Stimulated activated CD4-positive, alpha-beta T cell treated with anti-CD3 and anti-CD28 coated beads, Interleukin-2, amount 100 ng/mL, for 24 hours (primary cell): ENCODE measurements around the gene COPS8.

Experiments used
- DNase-seq, 2 donors: peaks; one replicate each; pipeline ENCODE4 v3.0.0-alpha.2; 2020

The COPS8 gene

DNA sequence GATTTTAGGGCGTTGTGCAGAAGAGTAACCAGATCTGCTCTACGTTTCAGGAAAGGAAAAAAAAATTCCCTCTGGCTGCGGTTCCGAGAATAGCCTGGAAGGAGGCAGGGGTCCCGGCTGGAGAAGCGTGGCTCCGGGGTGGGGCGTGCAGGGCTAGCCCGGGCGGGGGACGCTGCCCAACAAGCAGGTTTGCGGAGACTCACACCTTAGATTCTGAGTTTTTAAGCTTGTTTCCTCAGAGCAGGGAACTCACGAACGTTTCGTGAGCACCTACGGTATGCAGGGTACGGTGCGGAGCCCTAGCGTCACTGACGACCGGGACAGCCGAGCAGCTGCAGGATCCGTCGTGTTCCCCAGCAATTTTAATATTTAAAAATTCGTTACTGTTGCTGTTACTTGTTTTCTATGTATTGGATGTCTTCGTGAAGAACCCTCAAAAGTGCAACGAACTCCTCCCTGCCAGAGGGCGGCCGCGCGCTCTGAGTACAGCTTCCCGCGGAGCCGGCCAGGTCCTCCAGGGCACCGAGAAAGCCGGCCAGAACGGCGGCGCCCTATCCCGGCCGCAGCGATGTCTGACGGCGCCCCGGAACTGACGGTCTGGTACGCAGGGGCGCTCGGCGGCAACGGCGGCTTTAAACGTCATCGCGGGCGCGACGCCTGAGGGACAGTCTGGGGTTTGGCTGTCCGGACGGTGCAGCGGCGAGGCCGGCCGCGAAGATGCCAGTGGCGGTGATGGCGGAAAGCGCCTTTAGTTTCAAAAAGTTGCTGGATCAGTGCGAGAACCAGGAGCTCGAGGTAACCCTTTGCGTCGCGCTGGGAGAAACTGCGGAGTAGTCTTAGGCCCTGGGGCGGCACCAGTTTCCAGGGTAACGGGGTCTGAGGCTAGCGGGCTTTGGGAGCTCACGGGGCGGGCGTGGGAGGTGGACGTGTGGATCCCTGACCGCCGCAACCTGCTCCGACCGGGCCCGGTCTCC, at the start of gene COPS8:
Gene COPS8 (plus strand): TSS at position 642 of the 974 bp plus-strand sequence. CDS start 76 bp downstream, at position 718.
- peak; percentile 89 to 93 for DNase-seq

DNA sequence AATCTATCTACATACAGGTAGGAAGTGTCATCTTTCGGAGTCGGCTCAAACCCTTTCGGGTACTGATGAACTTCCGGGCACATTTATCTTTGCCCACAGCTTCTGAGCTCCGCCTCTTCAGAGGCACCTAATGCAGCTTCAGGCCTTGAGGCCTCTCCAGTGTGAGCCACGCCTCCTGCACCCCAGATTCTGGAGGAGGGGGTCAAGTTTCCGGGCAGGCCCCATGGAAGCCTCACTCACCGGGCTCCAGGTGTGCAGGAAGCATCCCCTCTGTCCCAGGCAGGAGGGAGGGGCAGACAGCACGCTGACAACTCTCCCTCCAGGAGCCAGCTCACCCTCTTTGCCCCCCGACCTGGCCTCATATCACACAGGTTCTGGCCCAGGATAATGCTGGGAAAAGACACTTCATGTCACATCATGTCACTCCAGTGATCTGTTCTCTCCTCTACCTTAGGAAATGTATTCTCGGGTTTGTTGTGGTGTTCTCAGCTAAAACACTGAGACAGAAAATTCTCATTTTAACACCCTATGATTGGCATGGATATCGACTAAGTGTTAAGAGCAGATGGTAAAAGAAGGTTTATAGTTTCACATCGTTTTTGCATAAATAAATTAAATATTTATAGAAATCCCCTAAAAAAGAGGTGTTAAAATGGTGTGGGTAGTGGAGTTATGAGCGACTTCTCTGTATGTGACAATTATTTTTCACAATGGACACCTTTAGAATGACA, 46.2 kb upstream of the COPS8 start:
- DNase-seq: no peak

DNA sequence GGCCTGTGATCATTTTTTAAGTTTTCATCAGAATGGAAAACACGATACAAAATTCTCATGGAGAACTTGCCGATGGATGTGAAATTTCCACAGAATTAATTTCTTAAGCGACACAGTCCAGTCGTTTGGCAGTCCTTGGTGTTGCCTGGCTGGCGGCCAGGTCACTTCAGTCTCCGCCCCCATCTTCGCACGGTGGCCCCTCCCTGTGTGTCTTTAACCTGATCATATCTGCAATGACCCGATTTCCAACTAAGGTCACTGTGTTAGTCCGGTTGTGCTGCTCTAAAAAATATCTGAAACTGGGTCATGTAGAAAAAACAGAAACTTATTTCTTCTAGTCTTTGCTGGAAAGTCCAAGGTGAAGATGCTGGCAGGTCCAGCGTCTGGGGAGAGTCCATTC, 44.5 kb upstream of the COPS8 start:
- no peak for DNase-seq

DNA sequence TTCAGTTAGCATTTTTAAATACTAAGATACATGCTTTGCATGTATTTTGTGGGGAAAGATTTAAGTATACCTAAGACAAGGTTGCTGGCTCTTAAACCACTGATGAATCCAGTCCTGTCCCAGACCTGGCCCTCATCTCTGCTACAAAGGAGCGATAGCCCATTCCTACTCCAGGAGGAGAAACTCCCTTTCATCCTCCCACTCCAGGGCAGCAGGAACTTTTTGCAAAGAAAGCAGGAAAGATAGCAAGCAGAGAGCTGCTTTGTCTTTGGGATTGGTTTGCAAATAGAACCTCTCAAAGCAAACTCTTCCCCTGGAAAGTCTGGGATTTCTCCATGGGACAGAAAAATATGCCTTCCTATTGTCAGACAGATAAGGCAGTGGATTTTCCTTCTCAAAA, 43.6 kb upstream of the COPS8 start:
- DNase-seq: no peak

DNA sequence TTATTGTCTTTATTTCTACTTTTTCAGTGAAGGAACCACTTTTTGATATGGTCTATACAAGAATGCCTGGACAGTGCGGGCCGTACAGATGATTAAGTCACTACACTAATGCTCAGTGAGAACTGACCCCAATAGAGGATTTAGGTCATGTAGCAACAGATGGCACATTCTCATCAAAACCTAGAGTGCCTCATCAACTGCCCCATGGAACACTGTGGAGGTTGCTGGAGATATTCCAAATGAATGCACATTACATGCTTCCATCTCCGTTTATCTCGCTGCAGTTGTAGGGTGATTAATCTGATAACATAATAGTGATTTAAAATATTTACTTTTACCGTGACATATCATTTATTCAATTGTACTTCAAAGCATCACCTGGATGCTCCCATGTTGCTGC, 41.8 kb upstream of the COPS8 start:
- DNase-seq: no peak

DNA sequence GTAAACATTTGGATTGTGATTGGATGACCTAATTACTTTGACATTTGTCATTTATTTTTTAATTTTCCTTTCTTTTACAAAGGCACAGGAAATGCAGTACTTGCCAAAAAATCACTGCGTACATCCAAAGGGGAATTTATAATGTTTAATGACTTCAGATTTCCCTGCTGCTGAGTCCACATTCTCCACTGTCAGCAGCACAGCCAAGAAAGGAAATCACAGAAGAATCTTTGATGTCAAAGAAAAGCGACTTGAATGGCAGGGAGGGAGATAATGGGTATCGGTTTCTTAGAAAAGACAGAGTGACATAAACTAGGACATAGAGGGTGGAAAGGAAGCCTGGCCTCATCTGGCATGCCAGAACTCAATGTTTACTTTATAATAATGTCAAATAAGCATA, 41.4 kb upstream of the COPS8 start:
- no peak for DNase-seq

DNA sequence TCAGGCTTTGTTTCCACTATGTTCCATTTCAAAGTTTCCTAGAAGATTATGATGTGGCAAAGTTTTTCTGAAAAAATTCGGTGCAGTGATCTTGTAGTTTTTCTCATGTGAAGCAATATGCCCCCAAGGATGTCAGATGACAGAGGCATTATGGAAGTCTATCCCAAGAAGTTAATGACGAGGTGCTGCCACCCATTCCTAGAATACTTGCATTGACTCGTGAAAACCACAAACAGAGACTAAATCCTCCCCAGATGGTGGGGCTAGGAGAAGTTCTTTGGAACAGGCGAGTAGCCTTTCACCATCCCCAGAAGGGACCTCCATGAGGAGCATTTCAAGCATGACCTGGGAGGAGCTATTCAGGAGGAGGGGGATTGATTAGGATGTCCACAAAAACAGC, 40.2 kb upstream of the COPS8 start:
- no peak for DNase-seq

DNA sequence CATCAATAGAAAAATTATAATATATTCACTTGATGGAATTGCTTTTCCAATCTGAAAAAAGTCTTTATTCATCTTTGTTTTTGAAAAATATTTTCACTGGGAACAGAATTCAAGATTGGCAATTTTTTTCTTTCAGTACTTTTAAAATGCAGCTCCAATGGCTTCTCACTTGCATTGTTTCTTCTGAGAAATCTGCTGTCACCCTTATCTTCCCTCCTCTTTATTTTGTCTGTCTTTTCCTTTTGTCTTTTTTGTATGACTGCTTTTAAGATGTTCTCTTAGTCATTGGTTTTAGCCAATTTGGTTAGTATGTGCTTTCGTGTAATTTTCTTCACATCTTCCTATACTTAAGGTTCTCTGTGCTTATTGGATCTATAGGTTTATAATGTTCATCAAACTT, 37.1 kb upstream of the COPS8 start:
- DNase-seq: no peak

DNA sequence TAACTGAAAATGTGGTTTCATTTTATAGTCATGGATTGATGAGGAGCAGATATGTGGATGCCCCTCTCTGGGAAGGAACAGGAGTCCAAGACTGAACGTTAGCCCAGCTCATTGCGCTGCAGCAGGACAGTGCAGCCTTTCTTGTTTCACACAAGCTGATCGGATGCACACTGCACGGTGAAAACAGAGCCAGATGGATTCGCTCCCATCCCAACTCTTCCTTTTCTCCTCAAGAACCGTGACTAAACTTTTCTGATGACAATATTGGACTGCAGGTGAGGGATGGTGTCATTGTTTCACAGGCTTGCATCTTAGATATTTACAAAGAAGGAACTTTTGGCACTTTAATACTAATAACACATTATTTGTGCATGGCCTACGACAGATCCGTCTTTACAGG, 33.8 kb upstream of the COPS8 start:
- DNase-seq: no peak

DNA sequence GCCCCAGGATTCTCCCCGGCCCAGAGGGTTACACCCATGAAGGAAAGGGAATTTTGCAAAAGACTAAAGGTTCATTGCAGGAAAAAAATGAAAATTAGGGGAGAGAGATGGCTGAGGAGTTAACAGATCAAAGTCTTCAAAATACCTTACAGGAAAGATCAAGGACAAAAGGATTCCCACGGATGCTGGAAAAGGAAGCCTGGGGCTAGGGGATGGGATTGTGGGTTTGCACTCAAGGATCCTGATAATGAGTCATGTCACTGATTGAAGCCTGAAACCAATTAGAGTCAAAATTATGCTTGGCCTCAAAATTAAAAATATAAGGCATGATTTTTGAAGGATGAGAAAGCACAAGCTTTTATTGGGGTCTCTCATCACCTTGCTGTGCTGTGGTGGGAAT, 32.6 kb upstream of the COPS8 start:
- no peak for DNase-seq

DNA sequence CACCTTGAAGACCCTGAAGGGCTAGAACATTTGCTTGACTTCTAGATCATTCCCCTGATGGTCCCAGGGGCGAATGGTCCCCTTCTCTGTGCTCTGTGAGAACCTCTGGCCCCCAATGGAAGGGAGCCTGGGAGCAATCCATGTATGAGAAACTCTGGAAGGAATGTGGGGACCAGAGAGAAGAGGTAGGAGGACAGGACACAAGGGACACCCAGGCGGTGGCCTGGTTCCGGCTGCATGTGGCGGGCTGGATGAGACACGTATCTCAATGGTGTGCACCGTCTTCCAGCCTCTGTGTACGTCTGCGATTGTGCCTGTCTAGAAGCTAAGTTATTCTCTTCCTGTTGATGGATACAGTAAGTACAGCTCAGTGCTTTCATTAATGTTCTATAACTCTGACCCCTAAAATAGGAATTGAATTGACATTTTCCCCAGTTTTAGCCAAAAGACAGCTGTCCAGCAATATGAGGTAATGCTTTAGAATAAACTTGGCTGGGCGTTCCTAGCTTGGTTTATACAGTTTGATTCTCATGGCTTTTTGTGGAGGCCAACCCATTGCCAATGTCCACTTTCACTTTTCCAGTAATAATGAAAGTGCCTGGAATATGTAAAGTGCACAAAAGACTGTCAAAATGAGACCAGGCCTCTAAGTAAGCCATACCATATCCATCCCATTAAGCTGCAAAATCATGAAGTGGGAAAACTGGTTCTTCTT, 30.1 kb upstream of the COPS8 start:
- no peak for DNase-seq

DNA sequence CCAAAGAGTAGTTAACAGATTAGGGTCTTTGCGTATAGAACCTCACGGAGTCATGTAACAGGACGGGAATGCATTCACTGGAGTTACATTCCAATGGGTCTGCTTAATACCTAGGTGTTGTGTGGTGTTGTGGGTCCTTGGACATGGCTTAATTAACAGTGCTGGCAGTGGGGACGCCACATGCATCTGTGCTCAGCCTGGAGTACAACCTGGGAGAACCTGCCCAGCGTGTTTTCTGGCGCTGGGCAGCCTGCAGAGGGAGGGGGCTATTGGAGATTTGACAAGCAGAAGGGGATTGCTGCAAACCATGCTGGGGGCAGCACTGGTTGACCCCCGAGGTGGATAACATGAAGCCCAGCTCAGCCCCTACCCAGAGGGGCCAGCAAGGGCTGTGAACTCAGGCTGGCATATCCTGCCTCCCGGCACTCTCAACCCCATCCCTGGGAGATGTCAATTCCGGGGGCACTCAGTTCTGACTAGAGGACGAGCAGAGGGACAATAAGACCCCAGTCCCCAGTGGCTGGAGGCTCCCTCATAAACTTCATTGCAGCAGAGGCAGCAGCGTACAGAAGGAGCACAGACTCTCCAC, 29.3 kb upstream of the COPS8 start:
- no peak for DNase-seq

DNA sequence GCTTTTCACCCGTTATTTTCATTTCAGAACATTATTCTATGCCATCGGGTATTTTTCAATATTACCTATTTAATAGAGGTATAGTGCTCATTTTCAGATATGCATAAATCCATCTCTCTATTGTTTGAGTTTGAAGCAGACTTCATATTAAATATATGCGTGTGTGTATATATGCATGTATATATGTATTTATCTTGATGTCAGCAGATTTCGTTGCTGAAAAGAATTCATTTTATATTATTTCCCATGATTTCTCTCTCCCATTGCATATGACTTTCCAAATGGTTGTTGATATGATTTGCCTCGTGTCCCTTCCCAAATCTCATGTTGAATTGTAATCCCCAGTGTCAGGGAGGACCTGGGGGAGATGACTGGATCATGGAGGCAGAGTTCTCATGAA, 28.6 kb upstream of the COPS8 start:
- DNase-seq: no peak

DNA sequence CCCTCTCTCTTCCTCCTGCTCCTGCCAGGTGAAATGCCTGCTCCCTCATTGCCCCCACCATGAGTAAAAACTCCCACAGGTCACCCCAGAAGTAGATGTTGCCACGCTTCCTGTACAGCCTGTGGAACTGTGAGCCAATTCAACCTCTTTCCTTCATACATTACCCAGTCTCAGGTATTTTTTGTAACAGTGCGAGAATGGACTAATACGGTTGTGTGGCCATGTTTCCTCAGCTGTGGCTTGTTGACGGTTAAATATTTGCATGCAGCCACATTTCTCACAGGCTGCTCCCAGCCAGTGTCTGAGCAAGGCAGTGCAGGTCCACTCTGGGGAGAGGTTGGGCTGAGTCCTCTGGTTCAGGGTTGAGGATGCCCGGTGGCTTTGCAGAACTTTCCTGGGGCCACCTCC, 27.8 kb upstream of the COPS8 start:
- DNase-seq: no peak

DNA sequence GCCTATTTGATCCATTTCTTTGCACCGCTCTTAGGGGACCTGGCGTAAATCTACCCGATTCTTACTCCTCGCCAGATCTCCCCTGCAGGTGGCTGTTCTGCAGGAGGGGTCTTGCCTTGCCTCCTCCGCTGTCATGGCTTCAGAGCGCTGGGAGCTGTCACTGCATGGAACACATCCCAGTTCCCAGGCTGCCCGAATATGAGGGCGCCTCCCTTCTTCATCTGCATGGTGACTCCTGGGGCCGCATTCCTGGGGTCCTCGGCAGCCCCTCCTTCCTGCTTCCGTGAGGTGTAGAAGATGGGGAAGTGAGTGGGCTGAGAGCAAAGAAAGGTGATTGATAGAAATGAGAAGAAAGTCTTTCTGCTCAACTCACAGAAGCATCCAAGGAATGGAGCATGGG, 27.3 kb upstream of the COPS8 start:
- DNase-seq: no peak

DNA sequence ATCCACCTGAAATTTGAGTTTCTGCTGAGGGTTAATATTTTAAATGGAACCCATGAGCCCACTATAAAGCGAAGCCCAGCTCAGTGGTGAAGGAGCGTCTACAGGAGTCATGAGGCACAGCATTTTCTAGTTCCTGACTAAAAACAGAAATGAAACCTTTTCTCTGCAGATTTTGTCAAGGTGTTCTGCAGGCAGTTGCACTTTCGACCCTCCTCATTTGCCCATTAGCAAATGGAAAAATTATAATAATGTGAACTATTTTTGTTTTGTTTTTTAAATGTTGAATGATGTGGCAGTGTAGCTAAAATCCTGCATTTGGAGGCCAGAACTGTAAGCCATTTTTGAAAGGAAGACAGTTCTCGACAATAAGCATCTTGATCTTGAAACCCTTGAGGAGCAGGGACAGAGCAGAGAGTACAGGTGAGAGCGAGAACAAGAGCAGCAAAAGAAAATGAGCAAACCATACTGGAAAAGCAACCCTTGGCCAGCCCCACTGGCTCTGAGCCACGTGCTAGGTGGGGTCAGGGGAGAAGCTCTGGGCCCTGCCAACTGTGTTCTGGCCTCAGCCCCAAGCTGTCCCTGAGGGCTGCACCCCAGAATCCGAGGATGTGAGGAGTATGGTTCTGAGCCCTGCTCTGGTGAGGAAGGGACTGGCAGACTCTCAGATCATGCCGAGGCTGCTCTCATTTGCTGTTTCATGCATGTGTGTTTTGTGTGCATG, 26.4 kb upstream of the COPS8 start:
- DNase-seq: peak in 1 of 2 donors; percentile 16

DNA sequence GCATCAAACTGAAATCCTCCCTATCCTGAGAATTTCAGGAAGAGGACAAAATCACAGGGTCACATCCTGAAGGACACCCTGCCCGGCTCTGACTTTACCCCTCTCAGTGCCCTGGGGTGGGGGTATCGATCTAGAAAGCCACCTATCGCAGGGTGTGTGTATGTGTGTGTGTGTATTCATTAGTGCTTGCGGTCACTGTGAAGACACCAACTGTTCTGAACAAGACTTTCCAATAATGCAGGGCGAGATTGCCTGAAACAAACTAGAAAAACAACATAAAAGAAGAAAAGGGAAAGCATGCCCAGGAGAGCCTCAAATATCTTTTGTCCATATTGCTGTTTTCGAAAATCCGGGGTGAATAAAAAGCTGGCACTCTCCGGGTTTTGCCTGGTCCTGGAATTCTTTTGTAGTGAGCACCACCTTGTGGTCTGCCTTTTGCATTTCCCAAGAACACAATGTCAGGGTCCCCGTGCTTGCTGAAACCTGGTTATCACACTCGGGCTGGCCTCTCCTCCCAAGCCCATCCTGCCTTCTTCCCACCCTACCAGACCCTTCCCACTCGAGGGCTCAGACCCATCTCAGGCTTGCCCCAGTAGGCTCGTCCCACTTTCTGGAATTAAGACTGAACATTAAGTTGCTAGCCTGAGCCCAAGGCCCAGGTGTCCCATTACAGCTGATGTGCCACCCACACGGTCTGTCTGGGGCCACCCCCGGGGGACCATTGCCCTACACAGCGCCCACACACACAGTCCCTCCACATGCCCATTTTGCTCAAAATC, 25.0 kb upstream of the COPS8 start:
- DNase-seq: no peak

DNA sequence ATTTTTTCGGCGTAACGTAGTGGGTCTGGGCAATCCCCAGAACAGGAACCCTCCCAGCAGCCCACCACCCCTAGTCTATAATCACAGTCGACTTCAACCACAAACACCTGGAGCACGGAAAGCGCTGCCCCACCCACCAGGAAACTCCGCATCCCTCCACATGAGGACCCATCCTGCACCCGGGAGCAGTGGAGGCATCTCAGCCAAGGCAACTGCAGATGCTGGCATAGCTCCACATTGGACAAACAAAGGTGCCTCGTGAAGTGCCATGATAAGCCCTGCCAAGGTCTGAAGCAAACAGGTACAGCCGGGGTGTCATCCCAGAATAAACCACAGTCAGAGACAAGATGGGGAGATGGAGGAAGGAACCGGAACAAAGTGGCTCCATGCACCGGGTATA, 24.3 kb upstream of the COPS8 start:
- DNase-seq: no peak

DNA sequence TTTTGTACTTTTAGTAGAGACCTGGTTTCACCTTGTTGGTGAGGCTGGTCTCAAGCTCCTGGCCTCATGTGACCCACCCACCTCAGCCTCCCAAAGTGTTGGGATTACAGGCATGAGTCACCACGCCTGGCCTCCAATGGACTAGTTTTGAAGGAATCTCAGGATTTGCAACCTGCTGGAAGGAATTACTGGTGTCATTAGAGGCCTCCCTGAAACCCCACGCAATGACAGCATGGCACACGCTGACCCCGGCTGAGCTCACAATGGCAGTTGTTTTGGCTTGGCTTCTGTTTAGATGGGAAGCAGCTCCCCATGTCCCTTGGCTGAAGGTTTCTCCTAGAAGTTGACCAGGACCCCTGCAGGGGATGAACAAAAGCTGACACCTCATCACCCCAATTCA, 23.1 kb upstream of the COPS8 start:
- DNase-seq: no peak

DNA sequence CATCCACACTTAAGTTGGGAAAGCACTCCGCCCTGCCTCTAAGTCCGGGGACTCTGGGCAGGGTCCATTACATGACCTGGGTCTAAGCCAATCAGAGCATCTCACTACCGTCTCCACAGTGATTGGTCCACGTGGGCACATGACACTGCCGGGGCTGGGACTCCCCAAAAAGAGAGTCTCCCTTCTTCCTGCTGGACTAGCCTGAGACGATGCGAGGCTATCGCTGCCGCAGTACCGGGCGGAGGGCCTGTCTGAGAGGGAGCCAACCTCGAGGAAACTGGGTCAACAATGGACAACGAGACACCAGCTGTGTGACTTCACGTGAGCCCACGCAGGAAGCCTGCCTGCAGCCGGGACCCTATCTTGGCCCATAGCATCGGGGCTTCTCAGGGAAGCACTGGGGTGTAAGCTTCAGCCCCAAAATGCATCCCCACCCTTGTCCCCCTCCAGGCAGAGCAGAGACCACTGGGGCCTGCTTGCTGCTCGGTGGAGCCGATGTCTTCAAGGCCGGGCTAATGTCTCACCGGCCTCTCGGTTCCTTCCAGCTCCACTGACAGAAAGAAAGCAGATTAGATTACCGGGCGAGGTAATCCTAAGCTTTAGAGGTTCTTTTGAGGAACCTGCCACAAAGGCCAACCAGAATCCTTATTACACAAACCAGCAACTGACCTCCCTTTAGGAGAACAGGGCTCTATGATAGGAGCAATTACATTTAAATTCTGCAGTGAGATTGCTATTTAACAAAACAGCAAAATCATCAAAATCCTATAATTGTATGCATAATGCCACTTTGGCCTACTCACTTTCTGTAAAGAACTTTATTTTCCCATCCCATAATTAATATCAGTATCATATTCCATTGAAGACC, 21.3 kb upstream of the COPS8 start:
- DNase-seq: no peak

DNA sequence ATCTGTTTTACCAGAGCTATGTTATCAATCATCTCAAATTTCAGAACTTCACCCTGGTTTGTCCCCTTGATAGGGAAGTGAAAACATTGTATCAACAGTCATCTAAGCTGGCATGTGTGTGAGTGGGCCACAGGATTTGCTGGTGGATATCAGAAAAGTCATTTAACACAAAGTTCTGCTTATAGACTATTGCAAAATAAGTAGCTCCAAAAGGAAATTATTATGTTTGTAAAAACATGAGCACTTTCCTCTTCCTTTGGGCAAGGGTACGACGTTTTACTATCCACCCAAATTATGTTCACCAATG, 20.7 kb upstream of the COPS8 start:
- no peak for DNase-seq
